Activated B cell treated with CpG ODN at 0.5 μM for 24 hours (primary cell): Measurements from ENCODE around the gene TAOK3. TPM values are rescaled to one million over a fixed set of nuclear protein-coding genes. Genes with fewer than 3 reads are reported as not detected.
A peak's percentile ranks its signal among the peaks of the same experiment; 100 is the strongest.

Source experiments
- ATAC-seq: fragments of 200-7000 bp; cut with Tn5 transposase; one replicate; pipeline ENCODE4 v1.10.0; 2021; ENCODE audit warnings: low read depth, mild to moderate bottlenecking, moderate library complexity
- CTCF ChIA-PET: fragments of 350-600 bp; sonication (Branson Sonifier 250); formaldehyde crosslinking; loops from one replicate; lab custom pipeline; 2021; ENCODE audit warnings: antibody characterized with exemption; lab: Charles Lee
- POLR2A ChIA-PET: fragments of 350-600 bp; sonication (Branson Sonifier 250); formaldehyde crosslinking; loops from one replicate; lab custom pipeline; 2021; ENCODE audit warnings: antibody characterized with exemption; lab: Charles Lee
- DNase-seq: peaks from one replicate; pipeline ENCODE4 v3.0.0; 2022
- H3K27ac Mint-ChIP-seq: one replicate; pipeline ENCODE4 v1.8.0; 2020; ENCODE audit warnings: mixed read lengths
- H3K27me3 Mint-ChIP-seq: one replicate; pipeline ENCODE4 v1.8.0; 2021; ENCODE audit warnings: mixed read lengths
- H3K36me3 Mint-ChIP-seq: one replicate; pipeline ENCODE4 v1.8.0; 2021; ENCODE audit warnings: low read depth, mixed read lengths
- H3K4me1 Mint-ChIP-seq: one replicate; pipeline ENCODE4 v1.8.0; 2021; ENCODE audit warnings: mixed read lengths
- H3K4me3 Mint-ChIP-seq: one replicate; pipeline ENCODE4 v1.8.0; 2020; ENCODE audit warnings: mild to moderate bottlenecking, mixed read lengths
- H3K9me3 Mint-ChIP-seq: one replicate; pipeline ENCODE4 v1.8.0; 2020; ENCODE audit warnings: mixed read lengths
- intact Hi-C: fragments of 100-400 bp; cut with micrococcal nuclease; formaldehyde crosslinking; loops from one replicate; pipeline ENCODE4 v1.15.1; 2024
- total RNA-seq: library from RNA; stranded (reverse); gene quantifications from 2 replicates; pipeline ENCODE4 v1.2.3, GENCODE V29; 2022
- TF ChIP-seq, protein P1 (sequence below): fragments of 200-600 bp; IDR thresholded peaks from one replicate; pipeline ENCODE4 v1.8.0; 2022; ENCODE audit warnings: antibody characterized with exemption, mild to moderate bottlenecking

Gene TAOK3
- total RNA-seq, result 76.3 and 86.9 TPM in 2 replicates

DNA sequence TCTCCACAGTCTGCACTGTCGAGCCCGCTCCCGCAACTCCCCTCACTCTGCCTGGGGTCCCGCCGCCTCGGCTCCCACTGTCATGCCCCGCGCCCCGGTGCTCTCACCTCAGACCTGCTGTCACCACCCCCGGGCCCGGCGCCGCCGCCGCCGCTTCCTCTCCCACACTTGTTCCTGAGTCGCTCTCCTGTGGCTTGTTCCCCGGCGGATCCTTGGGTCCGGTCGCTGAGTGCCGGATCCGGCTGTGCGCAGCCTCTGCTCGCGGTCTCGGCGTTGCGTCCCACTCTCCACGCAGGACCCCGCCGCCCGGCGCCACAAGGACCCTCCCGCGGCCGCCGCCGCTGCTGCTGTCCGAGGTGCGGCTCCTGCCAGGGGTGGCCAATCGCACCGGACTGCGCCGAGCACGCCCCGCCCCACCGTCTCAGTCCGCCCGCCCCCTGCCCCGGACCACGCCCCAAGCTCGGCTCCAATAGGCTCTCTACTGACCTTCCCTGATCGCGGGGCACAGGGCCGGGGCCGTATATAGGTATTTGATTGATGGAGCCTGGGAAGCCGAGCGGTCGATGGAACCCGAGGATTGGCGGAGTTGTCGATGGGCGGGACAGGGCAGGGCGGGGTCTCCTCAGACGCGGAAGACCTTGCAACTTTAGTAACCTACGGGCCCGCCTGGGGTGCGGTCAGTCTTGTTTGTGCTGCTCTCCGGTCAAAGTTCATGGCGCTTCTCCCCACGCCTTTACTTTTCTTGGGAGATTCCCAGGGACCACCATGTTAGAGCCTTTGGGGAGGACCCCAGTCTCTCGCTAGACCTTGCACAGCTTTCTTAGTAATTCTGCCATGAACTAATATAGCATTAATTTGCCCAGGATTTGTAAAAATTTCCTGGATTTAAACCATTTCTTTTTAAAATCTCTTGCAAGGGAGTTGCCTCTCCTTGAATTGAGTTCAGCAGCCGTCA is at the start of gene TAOK3:
Gene TAOK3, minus strand, starts transcription at position 367 of the 955 bp plus-strand sequence. CDS start 117,340 bp downstream, outside the sequence.
- Mint-ChIP-seq H3K4me1 (peaks cover 43% of the 10 kb centered on the region), H3K27ac (peak within 1 kb of the TSS; percentile 95), H3K36me3 (peaks cover 8% of the 10 kb centered on the region), H3K4me3 (peak within 1 kb of the TSS; percentile 94), H3K27me3 (no peaks in the 10 kb centered on the region), H3K9me3 (no peaks in the 10 kb centered on the region)
- intact Hi-C loops, result loop anchor here (1.0 to 10.0 kb wide), 5 partner anchors 14 to 1558 kb away; no protein-coding TSS in a partner anchor
- TF ChIP-seq, protein P1, sequence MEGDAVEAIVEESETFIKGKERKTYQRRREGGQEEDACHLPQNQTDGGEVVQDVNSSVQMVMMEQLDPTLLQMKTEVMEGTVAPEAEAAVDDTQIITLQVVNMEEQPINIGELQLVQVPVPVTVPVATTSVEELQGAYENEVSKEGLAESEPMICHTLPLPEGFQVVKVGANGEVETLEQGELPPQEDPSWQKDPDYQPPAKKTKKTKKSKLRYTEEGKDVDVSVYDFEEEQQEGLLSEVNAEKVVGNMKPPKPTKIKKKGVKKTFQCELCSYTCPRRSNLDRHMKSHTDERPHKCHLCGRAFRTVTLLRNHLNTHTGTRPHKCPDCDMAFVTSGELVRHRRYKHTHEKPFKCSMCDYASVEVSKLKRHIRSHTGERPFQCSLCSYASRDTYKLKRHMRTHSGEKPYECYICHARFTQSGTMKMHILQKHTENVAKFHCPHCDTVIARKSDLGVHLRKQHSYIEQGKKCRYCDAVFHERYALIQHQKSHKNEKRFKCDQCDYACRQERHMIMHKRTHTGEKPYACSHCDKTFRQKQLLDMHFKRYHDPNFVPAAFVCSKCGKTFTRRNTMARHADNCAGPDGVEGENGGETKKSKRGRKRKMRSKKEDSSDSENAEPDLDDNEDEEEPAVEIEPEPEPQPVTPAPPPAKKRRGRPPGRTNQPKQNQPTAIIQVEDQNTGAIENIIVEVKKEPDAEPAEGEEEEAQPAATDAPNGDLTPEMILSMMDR, result no peak
- ChIA-PET POLR2A (interaction anchor here (0.5 to 1.9 kb wide), 27 partner anchors 8 to 1753 kb away, joined by 3 to 65 read pairs (median 4); partner anchors contain the start of gene PEBP1), CTCF (interaction anchor here (0.9 to 6.2 kb wide), 3 partner anchors 73 to 206 kb away, joined by 3 to 124 read pairs (median 6); no protein-coding TSS in a partner anchor)
- DNase-seq (peak; percentile 90), ATAC-seq (peak; percentile 87)

GRCh38 chr12:118420673-118421072 is 48.0 kb upstream of the TAOK3 start:
- ChIA-PET POLR2A (no interaction called here), CTCF (interaction anchor here (1.4 kb wide), 1 partner anchor 15 kb away, joined by 4 read pairs; no protein-coding TSS in a partner anchor)
- TF ChIP-seq, protein P1, result no peak
- Mint-ChIP-seq H3K9me3 (no peaks in the 10 kb centered on the region), H3K27ac (no peak overlapping the region), H3K36me3 (peaks cover 30% of the 10 kb centered on the region), H3K27me3 (no peaks in the 10 kb centered on the region), H3K4me1 (no peaks in the 10 kb centered on the region), H3K4me3 (no peak overlapping the region)
- ATAC-seq (no peak), DNase-seq (no peak)
- intact Hi-C loops, result no loop called here

- ChIA-PET POLR2A (no interaction called here), CTCF (no interaction called here)
- Mint-ChIP-seq H3K4me1 (no peaks in the 10 kb centered on the region), H3K4me3 (no peak overlapping the region), H3K36me3 (peaks cover 51% of the 10 kb centered on the region), H3K27ac (no peak overlapping the region), H3K9me3 (no peaks in the 10 kb centered on the region), H3K27me3 (no peaks in the 10 kb centered on the region)
- ATAC-seq, result no peak
- DNase-seq, result no peak
- intact Hi-C loops, result no loop called here
- TF ChIP-seq, protein P1, result no peak
Measured at GRCh38 chr12:118418385-118419057, 45.8 kb upstream of the TAOK3 start.

DNA sequence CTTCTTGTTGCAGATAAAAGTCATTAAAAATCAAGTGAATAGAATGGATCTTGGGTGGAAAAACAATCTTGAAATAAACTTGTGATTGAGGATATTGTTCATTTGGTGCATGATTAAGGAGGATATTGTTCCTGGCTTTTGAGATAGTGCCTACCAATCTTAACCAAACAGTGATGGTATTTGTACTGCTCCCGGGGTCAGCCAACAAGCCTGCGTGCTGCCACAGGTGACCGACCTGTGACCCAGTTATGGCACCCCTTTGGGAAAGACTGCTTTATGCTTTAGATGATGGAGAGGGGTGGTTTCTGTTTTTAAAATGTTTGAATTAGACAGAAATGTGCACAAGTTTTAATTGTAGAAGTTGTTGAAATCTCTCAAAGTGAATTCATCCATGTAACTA is 45.2 kb upstream of the TAOK3 start:
- TF ChIP-seq, protein P1, result no peak
- no peaks in the 10 kb centered on the region for H3K9me3 Mint-ChIP-seq
- H3K4me3 Mint-ChIP-seq, result no peak overlapping the region
- POLR2A ChIA-PET, result no interaction called here
- no peak for DNase-seq
- peaks cover 57% of the 10 kb centered on the region for H3K36me3 Mint-ChIP-seq
- no peak overlapping the region for H3K27ac Mint-ChIP-seq
- intact Hi-C loops, result no loop called here
- no peaks in the 10 kb centered on the region for H3K4me1 Mint-ChIP-seq
- H3K27me3 Mint-ChIP-seq, result no peaks in the 10 kb centered on the region
- CTCF ChIA-PET, result no interaction called here
- ATAC-seq, result no peak
